IPS DF 4.7 (cell line): ENCODE data around the gene IMMT.

Experiments used
- DNase-seq: peaks from one replicate; pipeline ENCODE4 v3.0.0-alpha.2; 2013; ENCODE audit warnings: low spot score; ENCODE audit errors: extremely low read depth

Gene IMMT

GRCh38 chr2:86143926-86144685, 51.2 kb downstream of the IMMT start:
- DNase-seq: no peak

- no peak for DNase-seq
Observed at GRCh38 chr2:86143307-86143706, 52.0 kb downstream of the IMMT start.

GRCh38 chr2:86142436-86143257, 52.6 kb downstream of the IMMT start:
- no peak for DNase-seq

DNA sequence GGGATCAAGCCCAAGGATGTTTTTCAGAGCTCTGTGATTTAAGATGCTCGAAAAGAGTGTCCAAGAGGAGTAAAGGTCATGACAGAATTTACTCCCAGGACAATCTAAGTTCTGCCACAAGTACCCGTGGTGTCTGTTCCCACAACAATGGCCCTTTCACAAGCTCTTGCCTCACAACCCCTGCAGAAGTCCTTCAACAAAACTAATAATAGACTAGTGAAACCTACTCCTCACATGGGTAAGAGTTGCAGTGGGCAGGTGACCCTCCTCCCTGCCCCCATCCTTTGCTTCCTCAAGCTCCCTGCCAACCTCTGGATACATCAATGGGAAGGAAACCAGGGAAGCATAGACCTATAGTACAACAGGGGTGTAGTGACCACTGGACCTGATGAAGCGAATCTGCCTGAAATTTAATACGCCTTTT, 54.3 kb downstream of the IMMT start:
- DNase-seq: no peak

DNA sequence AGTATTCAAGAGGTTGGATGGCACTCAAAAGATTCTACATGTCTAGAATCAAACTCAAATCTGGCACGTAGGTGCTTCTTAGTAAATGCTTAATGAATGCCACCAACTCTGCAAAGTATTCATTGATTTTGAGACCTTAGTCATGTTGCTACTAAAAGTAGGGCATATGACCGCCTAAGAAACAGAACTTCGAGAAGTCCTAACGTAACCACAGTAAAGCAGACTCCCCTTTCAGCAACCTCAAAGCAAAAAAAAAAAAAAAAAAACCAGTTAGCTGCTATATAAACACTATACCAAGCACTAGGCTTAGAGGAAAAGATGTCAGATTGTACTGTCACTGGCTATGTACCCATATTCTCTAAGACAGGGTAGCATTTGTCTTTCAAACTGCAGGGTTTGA, 55.3 kb downstream of the IMMT start:
- no peak for DNase-seq

DNA sequence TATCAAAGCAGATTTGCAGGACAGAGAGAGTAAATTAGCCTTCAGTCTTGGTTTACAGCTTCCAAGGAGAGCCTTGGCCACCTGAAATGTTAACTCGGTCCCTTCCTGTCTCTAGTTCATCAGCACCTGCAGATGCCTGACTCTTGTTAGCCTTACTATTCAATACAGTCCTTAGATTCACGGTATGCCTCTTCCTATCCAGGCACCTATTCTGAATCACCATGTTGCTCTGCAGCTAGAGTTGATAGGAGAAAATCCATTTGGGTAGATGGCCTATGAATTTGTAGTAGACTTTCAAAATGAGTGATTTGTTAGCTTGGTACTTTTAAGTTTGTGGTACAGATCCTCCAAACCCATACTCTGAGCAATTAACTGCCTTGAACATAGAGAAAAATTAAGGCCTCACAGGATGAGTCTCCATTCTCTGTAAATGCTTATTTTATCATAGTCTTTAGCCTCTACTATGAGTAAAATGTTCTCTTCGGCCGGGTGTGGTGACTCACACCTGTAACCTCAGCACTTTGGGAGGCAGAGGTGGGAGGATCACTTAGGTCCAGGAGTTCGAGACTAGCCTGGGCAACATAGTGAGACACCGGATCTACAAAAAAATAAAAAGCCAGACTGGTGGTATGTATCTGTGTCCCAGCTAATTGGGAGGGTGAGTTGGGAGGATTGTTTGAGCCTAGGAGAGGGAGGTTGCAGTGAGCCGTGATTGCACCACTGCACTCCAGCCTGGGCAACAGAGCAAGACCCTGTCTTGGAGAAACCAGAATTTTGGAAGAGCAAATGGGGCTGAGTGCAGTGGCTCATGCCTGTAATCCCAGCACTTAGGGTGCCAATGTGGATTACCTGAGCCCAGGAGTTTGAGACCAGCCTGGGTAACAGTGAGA, 56.3 kb downstream of the IMMT start:
- DNase-seq: no peak

DNA sequence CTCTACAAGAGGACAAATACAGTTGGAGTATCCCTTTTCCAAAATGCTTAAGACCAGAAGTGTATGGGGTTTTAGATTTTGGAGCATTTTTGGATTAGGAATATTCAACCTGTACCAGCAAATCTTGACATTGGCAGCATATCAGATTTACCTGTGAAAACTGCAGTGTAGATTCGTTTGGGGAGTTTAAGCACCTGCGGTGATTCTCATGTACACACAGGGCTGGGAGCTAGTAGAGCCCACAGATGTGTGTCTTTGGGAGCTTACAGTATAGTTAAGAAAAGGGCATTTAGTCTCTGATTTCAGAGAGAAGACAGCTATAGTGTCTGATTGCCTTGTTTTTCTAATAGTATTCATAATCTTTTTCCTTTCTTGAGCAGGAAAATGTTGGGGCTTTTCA, 59.1 kb downstream of the IMMT start:
- no peak for DNase-seq

DNA sequence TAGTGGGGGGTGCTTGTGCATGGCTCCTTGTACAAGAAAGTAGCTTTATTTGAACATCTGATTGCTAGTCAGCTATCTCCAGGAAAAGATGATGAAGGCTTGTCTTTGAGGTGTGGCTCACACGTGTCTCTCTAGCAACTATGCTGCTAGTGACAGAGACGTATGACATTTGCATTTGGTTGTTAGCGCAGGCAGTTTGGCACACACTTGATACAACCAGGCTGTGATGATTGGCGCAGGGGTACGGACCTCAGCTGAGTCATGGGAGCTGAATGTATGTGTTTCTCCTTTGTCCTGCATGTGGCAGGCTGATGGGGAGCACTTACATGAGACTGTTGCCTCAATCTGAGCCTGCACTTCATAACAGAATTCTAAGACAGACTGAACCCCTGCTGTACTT, 59.6 kb downstream of the IMMT start:
- DNase-seq: no peak

- no peak for DNase-seq
Observed at GRCh38 chr2:86134709-86135108, 60.6 kb downstream of the IMMT start.

- DNase-seq: no peak
Observed at GRCh38 chr2:86124683-86125082, 70.6 kb downstream of the IMMT start.

DNA sequence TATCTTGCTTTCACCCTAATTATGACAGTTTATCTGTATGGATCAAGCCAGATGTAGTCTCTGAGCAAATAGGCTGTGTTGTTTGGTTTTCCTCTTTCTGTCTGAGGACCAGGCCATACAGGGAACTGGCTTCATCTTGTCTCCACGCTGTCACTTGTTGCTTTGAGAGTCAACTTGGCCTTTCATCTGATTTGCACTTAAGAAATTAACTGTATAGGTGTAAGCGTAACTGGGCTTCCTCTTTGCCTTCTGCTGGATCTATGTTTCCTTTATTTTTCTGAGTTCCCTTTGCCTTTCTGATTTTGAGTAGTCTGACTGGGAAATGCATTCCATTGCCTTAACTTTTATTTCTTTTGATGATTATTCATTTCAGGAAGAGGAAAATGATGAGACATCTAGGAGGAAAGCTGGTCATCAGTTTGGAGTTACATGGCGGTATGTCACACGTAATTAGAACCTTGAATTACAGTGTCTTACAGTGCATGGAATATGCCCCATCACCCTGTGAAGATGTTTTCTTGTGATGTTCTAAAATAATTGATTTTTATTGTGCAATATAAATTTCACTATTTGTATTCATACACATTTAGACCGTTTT, 71.8 kb downstream of the IMMT start:
- DNase-seq: no peak

DNA sequence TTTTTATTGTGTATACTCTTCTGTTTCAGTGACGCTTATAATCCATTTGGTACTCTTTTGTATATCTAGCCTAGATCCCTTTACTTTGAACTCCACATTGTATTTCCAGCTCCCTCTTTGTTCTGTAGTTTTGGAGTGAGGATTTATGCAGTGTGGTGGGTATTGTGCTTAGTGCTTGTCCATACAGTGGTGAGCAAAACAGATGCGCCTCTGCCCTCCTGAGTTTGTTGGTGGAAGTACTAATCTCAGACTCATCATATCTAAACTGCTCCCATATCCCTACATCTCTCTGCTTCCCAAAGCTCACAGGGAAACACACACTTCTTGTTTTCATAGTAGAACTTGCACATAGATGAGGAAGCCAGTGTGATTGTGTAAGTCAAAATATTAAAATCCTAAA, 77.1 kb downstream of the IMMT start:
- no peak for DNase-seq

GRCh38 chr2:86107031-86107430, 88.2 kb downstream of the IMMT start:
- DNase-seq: no peak

DNA sequence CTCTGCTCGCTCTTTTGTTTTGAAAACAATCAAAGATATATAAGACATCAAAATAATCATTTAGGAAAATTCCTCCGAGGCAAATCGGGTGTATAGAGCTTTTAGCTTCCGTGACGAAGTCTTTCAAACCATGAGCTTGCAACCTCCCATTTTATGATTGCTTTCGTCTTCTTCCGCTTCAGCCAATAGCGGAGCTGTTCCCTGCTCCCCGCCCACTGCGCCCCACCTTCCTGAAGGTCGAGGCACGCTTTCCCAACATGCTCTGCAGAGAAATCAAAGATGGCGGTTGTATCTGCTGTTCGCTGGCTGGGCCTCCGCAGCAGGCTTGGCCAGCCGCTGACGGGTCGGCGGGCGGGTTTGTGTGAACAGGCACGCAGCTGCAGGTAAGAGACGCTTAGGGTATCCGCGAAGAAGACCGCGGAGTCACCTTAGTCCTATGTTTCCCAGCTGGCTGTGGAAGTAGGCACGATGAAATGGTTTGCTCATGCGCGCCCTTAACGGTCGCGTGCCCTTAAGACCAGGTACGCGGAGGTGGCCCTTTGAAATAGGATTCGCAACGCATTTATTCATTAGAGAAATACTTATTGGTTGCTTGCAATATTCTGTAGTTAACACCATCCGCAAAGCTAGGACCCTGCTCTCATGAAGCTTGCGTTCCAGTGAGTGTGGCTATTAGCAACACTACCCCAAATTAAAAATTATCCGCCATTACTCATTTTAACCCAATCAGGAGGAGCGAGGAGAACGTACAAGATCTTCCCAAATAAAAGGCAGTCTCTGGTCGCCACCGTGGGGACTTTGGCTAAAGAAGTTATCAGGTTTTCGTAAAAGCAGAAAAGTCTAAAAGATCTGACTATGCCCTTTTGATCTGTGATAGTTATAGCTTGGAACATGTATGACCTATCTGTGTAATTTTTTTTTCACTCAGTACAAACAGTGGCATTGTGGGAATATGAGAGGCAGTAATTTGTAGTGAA, 89.0 kb downstream of the IMMT start, which contains the start of gene PTCD3:
Gene PTCD3, plus strand, starts transcription at position 267 of the 977 bp plus-strand sequence. Its CDS starts 13 bp downstream, at position 280.
- DNase-seq: peak; percentile 86

- DNase-seq: peak; percentile 69
Observed at GRCh38 chr2:86105252-86105968, 89.9 kb downstream of the IMMT start, which contains the start of gene POLR1A. Gene POLR1A (minus strand): TSS chr2:86105886. CDS start chr2:86105776, 110 bp downstream.

DNA sequence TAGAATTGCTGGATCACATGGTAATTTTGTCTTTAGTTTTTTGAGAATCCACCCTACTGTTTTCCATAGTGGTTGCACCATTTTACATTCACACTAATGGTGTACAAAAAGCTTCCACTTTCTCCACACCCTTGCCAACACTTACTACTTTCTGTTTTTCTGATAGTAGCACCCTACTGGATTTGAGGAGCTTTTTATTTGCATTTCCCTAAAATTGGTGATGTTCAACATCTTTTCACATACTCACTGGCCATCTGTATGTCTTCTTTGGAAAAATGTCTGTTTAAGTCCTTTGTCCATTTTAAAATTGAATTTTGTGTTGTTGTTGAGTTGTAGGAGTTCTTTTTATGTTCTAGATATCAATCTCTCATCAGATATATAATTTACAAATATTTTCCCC, 93.1 kb downstream of the IMMT start:
- DNase-seq: no peak

DNA sequence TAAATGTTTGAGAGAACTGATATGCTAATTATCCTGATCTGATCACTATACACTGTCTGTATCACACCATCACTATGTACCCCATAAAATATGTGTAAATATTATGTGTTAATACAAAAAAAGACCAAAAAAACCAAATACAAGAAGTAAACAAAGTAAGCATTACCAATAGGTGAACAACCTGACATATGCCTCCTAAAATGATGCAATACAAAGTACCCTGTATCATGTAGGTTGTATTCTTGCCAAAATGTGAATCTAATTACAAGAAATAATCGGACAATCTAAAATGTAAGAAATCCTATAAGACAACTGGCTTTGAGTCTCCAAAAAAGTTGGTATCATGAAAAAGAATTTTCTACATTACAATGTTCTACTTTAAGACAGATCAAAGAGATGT, 97.3 kb downstream of the IMMT start:
- DNase-seq: no peak

- DNase-seq: no peak
Observed at GRCh38 chr2:86097114-86097896, 98.0 kb downstream of the IMMT start.
